Fibroblast of villous mesenchyme (primary cell): ENCODE data around the gene SLC16A7. TPM values are rescaled to one million over a fixed set of nuclear protein-coding genes. Genes with fewer than 3 reads are reported as not detected.

Source experiments
- DNase-seq: peaks from one replicate; pipeline ENCODE4 v3.0.0-alpha.2; 2010; ENCODE audit warnings: low read depth
- H3K4me3 ChIP-seq: 2 replicates; pipeline ENCODE4 v1.5.1; 2011; ENCODE audit warnings: low read depth, mild to moderate bottlenecking, low read length
- CTCF ChIP-seq: IDR thresholded peaks from 2 replicates; pipeline ENCODE4 v1.5.1; 2012; ENCODE audit warnings: low read depth, mild to moderate bottlenecking, low read length; ENCODE audit not compliant: insufficient read depth
- total RNA-seq: library from RNA; depleted of rRNA; stranded (reverse); fragments of >200 nt; gene quantifications from 2 replicates; pipeline ENCODE4 v1.2.3, GENCODE V29; 2012

SLC16A7 gene
- total RNA-seq, 1 donor: 32.0 TPM

DNA sequence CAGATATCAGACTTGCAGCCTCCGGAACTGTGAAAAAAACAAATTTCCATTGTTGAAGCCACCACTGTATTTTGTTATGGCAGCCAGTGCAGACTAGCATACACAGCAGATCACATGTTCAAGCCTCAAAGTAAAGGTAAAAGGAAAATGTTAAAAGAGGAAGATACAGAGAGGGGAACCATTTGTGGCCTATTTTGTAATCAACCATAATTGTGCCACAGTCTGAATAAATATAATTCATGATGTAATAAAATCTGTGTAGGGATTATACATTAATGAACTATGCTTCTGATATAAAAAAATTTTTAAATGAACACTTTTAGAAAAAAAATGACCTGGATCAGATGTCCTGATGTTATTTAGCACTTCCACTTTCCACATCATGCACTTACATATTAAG lies 79.6 kb downstream of the SLC16A7 start:
- no peak overlapping the region for H3K4me3 ChIP-seq
- no peak for TF ChIP-seq CTCF
- DNase-seq: no peak

DNA sequence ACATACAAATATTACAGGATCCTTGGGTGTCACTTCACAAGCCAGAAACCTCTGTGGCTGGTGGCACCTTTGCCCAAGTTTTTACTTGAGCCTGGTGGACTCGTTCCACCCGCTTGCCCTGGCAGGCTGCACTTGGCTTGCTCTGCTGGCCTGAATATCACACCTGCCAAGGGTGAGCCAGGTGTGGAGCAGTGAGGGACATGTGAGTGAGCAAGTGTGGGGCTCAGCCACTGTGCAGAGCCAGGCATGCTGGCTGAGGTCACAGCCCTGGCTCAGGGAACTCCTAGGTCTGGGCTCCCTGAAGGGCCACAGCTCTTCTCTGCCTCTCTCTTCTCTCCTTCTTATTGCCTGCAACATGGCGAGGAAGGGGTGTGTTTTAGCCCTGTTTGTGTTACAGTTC lies 82.0 kb downstream of the SLC16A7 start:
- no peak for TF ChIP-seq CTCF

GRCh38 chr12:59678759-59679411 lies 83.1 kb downstream of the SLC16A7 start:
- no peak for TF ChIP-seq CTCF
- DNase-seq: no peak

More for the DNA sequence above, 82.0 kb downstream of the SLC16A7 start:
- DNase-seq: no peak
- H3K4me3 ChIP-seq: no peak overlapping the region

DNA sequence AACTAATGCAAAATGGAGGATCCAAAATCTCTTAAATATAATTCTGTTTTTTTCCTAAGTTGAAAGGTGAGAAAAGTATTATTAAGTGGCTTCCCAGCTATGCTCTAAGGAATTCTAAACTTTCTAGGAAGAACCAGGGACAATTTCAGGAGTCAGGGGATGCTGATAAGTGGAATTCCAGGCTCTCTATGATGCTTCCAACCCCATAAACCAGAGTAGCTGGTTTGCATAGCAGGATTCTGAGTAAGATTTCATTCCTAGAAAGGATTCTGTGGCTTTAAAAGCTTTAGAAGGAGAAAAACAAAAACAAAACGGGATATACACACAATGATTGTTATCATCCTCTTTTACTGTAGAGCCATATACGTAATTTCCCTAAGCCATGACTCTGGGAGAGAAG lies 93.9 kb downstream of the SLC16A7 start:
- H3K4me3 ChIP-seq: no peak overlapping the region
- DNase-seq: peak; percentile 27
- TF ChIP-seq CTCF: no peak

More at GRCh38 chr12:59678759-59679411, 83.1 kb downstream of the SLC16A7 start:
- H3K4me3 ChIP-seq: no peak overlapping the region

DNA sequence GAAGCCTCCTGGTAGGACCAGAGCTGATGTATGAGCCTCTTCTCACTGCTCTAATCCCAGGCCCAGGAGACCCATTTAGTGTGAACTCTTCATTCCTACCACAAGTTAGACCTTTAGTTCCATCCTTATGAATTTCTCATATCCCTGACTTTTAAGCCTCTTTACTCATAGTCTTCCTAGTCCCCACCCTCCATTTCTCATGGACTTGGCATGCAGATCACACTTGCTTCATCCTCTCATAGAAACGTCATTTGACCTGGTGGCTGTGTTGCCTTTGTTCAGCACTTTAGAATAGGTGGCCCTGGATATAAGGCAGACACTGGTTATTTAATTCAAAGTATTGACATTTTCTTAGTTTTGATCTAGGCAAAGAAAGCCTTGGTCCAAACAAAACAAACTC lies 99.5 kb downstream of the SLC16A7 start:
- no peak for TF ChIP-seq CTCF
- DNase-seq: peak; percentile 13
- H3K4me3 ChIP-seq: no peak overlapping the region

- TF ChIP-seq CTCF: no peak
- DNase-seq: peak; percentile 84
- no peak overlapping the region for H3K4me3 ChIP-seq
These were observed 102.8 kb downstream of the SLC16A7 start for GRCh38 chr12:59698600-59698999.
